ENCODE results near the gene SLC35A2.

Gene SLC35A2

GRCh38 chrX:48927736-48928382, 16.4 kb upstream of the SLC35A2 start:
- no peak for DNase-seq (ENCODE audit: low read depth)
- TF ChIP-seq CTCF (IDR thresholded peaks at IDR 0.05; ENCODE audit: low read depth, low read length, missing control alignments) = no peak
- in situ Hi-C loops (cut with HindIII; ENCODE audit: low sequenced_read_pairs) = no loop called here
- H3K4me3 ChIP-seq (ENCODE audit: low read depth, low read length) = no peak overlapping the region

DNA sequence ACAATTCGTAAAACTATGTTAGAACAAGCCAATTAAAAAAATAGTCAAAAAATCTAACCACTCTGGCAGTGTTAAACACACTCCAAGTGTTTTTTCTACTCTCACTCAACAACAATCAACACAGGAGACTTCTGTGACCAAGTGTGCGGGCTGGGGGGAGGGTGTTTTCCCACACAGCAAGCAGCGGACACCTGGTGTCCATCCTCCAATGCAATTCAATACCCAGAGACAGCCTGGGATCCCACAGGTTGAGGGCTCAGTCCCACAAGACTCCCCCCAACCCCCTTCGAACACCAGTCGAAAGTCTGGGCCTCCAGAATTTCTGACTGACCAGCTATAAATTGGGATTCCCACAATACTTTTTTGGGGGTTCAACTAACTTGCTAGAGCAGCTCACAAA, 15.7 kb upstream of the SLC35A2 start:
- TF ChIP-seq CTCF (IDR thresholded peaks at IDR 0.05; ENCODE audit: low read depth, low read length, missing control alignments) = no peak
- no peak overlapping the region for H3K4me3 ChIP-seq (ENCODE audit: low read depth, low read length)
- no peak for DNase-seq (ENCODE audit: low read depth)
- in situ Hi-C loops (cut with HindIII; ENCODE audit: low sequenced_read_pairs) = no loop called here

DNA sequence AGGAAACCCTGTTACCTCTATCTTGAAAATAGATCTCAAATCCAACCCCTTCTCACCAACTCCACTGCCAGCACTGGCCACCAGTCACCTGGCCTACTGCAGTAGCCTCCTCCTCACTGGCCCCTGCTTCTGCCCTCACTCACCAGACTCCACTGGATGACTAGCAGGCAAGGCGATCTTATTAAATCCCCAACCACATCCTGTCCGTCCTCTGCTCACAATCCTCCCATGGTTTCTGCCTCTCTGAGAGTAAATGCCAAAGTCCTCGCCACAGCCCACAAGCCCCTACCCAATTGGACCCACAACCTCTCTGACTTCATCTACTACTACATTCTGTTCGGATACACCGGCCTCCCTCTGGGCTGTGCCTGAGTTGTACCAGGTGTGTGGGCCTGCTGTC, 12.8 kb upstream of the SLC35A2 start:
- TF ChIP-seq CTCF (IDR thresholded peaks at IDR 0.05; ENCODE audit: low read depth, low read length, missing control alignments) = no peak
- no peak for DNase-seq (ENCODE audit: low read depth)
- in situ Hi-C loops (cut with HindIII; ENCODE audit: low sequenced_read_pairs) = no loop called here
- H3K4me3 ChIP-seq (ENCODE audit: low read depth, low read length) = no peak overlapping the region

- TF ChIP-seq CTCF (IDR thresholded peaks at IDR 0.05; ENCODE audit: low read depth, low read length, missing control alignments) = no peak
- H3K4me3 ChIP-seq (ENCODE audit: low read depth, low read length) = no peak overlapping the region
- in situ Hi-C loops (cut with HindIII; ENCODE audit: low sequenced_read_pairs) = no loop called here
- no peak for DNase-seq (ENCODE audit: low read depth)
Observed at GRCh38 chrX:48923771-48924170, 12.3 kb upstream of the SLC35A2 start.

- no peak for DNase-seq (ENCODE audit: low read depth)
- H3K4me3 ChIP-seq (ENCODE audit: low read depth, low read length) = no peak overlapping the region
- in situ Hi-C loops (cut with HindIII; ENCODE audit: low sequenced_read_pairs) = no loop called here
- no peak for TF ChIP-seq CTCF (IDR thresholded peaks at IDR 0.05; ENCODE audit: low read depth, low read length, missing control alignments)
Observed at GRCh38 chrX:48920718-48921104, 9.3 kb upstream of the SLC35A2 start.

DNA sequence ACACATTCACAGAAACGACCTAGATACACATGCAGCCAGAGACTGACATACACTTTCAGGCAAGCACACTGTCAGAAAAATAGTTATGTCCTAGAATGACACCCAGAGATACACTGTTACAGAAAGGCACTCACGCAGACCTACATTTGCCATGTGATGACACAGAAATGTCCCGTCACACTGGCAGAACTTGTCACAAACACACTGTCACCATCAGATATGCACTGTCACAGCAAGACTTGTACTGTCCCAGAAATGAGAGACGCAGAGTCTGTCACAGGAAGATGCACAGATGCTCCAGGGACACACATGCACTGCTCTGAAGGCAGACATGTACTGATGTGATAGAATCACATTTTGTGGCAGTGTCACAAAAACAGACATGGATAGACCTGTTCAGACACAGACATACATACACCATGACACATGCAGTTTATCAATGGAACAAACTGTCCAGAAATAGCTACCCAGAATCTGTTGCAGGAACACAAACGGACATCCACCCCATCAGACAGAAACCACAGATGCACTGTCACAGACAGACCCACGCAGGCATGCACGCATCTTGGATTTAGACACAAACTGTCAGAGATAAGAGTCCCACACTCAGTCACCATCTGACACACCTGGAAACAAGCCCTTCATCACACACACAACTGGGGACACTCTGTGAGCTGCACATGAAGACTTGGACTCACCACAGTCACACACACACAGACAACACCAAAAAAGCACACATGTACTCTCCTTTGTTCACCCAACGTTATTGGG, 8.7 kb upstream of the SLC35A2 start:
- no peak for DNase-seq (ENCODE audit: low read depth)
- H3K4me3 ChIP-seq (ENCODE audit: low read depth, low read length) = no peak overlapping the region

More for the DNA sequence above, 8.7 kb upstream of the SLC35A2 start:
- no peak for TF ChIP-seq CTCF (IDR thresholded peaks at IDR 0.05; ENCODE audit: low read depth, low read length, missing control alignments)
- in situ Hi-C loops (cut with HindIII; ENCODE audit: low sequenced_read_pairs) = no loop called here

All from astrocyte of the cerebellum (primary cell).